ENCODE measurements around the gene NRK.
"Not testable (repeated sequence)": the region's sequence is repeated elsewhere in the genome, so short reads cannot be mapped to it uniquely, and the experiment has no call there.

Gene NRK

GRCh38 chrX:105972690-105973386 lies 150.5 kb downstream of the NRK start:
- no peak for DNase-seq (ENCODE audit: extremely low spot score)
- POLR2A ChIA-PET: no interaction called here
- TF ChIP-seq, protein P1, sequence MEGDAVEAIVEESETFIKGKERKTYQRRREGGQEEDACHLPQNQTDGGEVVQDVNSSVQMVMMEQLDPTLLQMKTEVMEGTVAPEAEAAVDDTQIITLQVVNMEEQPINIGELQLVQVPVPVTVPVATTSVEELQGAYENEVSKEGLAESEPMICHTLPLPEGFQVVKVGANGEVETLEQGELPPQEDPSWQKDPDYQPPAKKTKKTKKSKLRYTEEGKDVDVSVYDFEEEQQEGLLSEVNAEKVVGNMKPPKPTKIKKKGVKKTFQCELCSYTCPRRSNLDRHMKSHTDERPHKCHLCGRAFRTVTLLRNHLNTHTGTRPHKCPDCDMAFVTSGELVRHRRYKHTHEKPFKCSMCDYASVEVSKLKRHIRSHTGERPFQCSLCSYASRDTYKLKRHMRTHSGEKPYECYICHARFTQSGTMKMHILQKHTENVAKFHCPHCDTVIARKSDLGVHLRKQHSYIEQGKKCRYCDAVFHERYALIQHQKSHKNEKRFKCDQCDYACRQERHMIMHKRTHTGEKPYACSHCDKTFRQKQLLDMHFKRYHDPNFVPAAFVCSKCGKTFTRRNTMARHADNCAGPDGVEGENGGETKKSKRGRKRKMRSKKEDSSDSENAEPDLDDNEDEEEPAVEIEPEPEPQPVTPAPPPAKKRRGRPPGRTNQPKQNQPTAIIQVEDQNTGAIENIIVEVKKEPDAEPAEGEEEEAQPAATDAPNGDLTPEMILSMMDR (IDR thresholded peaks at IDR 0.05; ENCODE audit: control extremely low read depth, extremely low read depth, low read depth, missing control alignments): no peak
- CTCF ChIA-PET: no interaction called here

GRCh38 chrX:105973387-105973739 lies 151.0 kb downstream of the NRK start:
- TF ChIP-seq, protein P1 (IDR thresholded peaks at IDR 0.05; ENCODE audit: control extremely low read depth, extremely low read depth, low read depth, missing control alignments): no peak
- CTCF ChIA-PET: no interaction called here
- DNase-seq (ENCODE audit: extremely low spot score): no peak
- POLR2A ChIA-PET: no interaction called here

- no peak for DNase-seq (ENCODE audit: extremely low spot score)
- TF ChIP-seq, protein P1 (IDR thresholded peaks at IDR 0.05; ENCODE audit: control extremely low read depth, extremely low read depth, low read depth, missing control alignments): no peak
- CTCF ChIA-PET: no interaction called here
- POLR2A ChIA-PET: no interaction called here
Measured at GRCh38 chrX:105975382-105975781, 153.0 kb downstream of the NRK start.

DNA sequence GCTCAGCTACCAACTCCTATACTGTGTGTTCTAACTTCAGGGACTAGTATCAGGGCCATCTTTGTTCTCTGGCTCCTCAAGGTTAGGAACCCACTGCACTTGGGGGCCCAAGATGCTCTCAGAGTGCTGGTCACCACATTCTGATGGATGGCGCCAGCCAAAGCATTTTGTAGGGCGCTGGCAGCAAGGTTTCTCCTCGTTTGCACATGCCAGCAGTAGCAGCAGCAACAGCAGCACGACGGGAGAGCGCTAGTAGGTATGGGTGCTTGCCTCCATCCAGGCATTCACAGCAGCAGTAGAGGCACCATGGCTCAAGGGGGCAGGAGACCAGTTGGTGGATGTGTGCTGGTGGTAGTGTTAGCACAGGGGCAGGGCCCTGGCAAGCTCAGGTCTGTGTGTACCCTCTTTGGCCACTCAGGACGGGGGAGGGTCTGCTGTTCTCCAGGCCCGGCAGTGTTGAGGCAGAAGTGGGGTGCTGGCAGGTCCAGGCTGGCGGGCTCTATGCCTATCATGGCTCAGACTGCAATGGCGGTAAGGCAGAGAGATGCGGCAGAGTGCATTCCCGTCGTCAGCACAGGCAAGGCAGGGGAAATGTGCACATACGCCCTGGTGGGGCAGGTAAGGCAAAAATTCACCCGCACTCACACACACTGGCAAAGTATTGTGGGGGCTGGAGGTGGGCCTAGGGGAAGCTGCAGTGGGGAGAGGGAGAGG lies 159.6 kb downstream of the NRK start:
- DNase-seq (ENCODE audit: extremely low spot score): no peak
- ChIA-PET POLR2A (no interaction called here), CTCF (no interaction called here)
- TF ChIP-seq, protein P1 (IDR thresholded peaks at IDR 0.05; ENCODE audit: control extremely low read depth, extremely low read depth, low read depth, missing control alignments): no peak

GRCh38 chrX:105988487-105988886 lies 166.1 kb downstream of the NRK start:
- CTCF ChIA-PET; POLR2A ChIA-PET; DNase-seq (ENCODE audit: extremely low spot score): not testable (repeated sequence)

DNA sequence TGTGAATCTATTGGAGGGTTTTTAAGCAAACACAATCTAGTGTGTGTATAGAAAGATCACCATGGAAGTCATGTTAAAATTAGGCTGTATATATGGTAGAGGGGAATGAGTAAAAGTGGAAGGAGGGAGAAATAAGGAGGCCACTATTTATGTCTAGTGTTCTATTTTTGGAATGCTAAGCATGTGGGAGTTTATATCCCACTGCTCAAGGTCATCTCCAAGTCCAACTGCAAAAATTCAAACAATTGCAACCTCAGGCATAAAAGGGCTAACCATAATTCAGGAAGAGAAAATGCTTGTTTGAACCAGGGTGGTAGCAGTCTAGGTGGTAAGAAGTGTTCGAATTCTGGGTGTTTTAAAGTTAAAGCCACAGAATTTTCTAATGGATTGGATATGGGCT lies 177.0 kb downstream of the NRK start:
- TF ChIP-seq, protein P1 (IDR thresholded peaks at IDR 0.05; ENCODE audit: control extremely low read depth, extremely low read depth, low read depth, missing control alignments): no peak
- POLR2A ChIA-PET: no interaction called here
- CTCF ChIA-PET: no interaction called here
- DNase-seq (ENCODE audit: extremely low spot score): no peak

DNA sequence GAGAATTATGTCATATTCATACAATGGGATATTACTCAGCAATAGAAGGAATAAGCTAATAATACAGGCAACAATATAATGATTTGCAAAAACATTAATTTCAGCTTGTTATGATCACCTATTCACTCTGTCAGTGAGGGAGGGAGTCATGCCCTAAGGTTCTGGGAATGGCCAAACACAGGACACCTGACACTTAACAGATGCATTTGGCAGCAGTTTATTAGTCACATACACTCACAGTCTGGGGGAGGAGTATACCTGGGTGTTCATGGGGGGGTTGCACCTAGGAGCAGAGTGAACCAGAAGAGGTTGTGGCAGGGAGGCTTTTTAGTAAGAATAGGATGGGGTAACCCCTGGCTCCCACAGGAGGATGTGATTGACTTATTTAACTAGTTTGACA lies 177.9 kb downstream of the NRK start:
- POLR2A ChIA-PET: no interaction called here
- CTCF ChIA-PET: no interaction called here
- no peak for DNase-seq (ENCODE audit: extremely low spot score)
- TF ChIP-seq, protein P1 (IDR thresholded peaks at IDR 0.05; ENCODE audit: control extremely low read depth, extremely low read depth, low read depth, missing control alignments): no peak

DNA sequence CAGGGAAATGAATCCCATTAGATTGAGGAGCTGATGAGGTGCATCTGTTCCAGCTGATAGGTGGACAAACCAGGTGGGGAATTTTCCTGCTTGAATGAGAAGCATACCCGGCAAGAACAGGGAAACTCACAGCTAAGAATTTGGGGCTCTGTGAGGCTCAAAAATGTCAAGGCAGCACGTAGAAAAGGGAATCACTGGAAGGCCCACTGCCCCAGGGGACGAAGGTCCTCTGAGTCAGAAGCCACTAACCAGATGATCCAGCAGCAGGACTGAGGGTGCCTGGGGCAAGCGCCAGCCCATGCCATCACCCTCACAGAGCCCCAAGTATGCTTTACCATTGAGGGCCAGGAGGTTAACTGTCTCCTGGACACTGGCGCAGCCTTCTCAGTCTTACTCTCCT lies 178.3 kb downstream of the NRK start:
- CTCF ChIA-PET; POLR2A ChIA-PET; DNase-seq (ENCODE audit: extremely low spot score): not testable (repeated sequence)

Data from GM10248 (cell line).